Loucy (cell line): ENCODE results near the gene RBM11.

ENCODE experiments used
- CTCF ChIP-seq: fragments of 200-600 bp; sonication (generic); conservative IDR thresholded peaks from 2 replicates; pipeline ENCODE4 v1.5.1; 2014; ENCODE audit warnings: mild to moderate bottlenecking, antibody characterized with exemption, low read length
- EZH2phosphoT487 ChIP-seq: fragments of 200-600 bp; IDR thresholded peaks from 2 replicates; pipeline ENCODE4 v1.6.1; 2018; ENCODE audit warnings: antibody characterized with exemption, mild to moderate bottlenecking, moderate library complexity, borderline replicate concordance

DNA sequence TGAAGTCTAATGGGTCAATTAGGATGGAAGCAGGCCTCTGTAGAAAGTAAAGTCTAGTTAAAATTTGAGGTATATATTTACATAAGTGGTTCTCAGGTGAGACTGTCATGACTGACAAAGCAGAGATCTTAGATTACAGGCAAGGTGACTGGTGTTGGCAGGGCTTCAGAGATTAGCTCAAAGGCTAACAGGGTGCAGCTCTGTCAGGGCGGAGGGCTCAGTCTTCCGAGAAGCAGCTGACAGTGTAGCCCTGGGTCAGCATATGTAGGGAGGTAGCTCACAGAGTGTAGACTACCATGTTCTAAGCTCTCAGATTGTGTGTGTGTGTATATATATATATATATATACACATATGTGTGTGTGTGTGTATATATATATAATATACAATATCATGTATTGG is 54.7 kb downstream of the RBM11 start:
- TF ChIP-seq CTCF (no peak), EZH2phosphoT487 (no peak)
